ENCODE results near the gene C11orf21.

C11orf21 gene

GRCh38 chr11:2258501-2259465 is 42.9 kb downstream of the C11orf21 start:
- no peak for DNase-seq

GRCh38 chr11:2256951-2257700 is 44.6 kb downstream of the C11orf21 start:
- DNase-seq, result no peak

GRCh38 chr11:2256293-2256913 is 45.3 kb downstream of the C11orf21 start:
- no peak for DNase-seq

GRCh38 chr11:2252018-2252417 is 49.7 kb downstream of the C11orf21 start:
- no peak for DNase-seq

- no peak for DNase-seq
These were observed 50.6 kb downstream of the C11orf21 start for GRCh38 chr11:2251138-2251537.

GRCh38 chr11:2250485-2250884 is 51.2 kb downstream of the C11orf21 start:
- DNase-seq, result no peak

- DNase-seq, result no peak
These were observed 51.7 kb downstream of the C11orf21 start for GRCh38 chr11:2250041-2250440.

GRCh38 chr11:2249189-2249916 is 52.4 kb downstream of the C11orf21 start:
- DNase-seq, result no peak

- no peak for DNase-seq
These were observed 53.0 kb downstream of the C11orf21 start for GRCh38 chr11:2248762-2249161.

GRCh38 chr11:2248242-2248641 is 53.5 kb downstream of the C11orf21 start:
- DNase-seq, result no peak

- no peak for DNase-seq
These were observed 54.2 kb downstream of the C11orf21 start for GRCh38 chr11:2247496-2247895.

Data from GOT3 (cell line).